ENCODE results near the gene PRPF4.
A peak's percentile ranks its signal among the peaks of the same experiment; 100 is the strongest.
"Not testable (repeated sequence)": the region's sequence is repeated elsewhere in the genome, so short reads cannot be mapped to it uniquely, and the experiment has no call there.

The PRPF4 gene

DNA sequence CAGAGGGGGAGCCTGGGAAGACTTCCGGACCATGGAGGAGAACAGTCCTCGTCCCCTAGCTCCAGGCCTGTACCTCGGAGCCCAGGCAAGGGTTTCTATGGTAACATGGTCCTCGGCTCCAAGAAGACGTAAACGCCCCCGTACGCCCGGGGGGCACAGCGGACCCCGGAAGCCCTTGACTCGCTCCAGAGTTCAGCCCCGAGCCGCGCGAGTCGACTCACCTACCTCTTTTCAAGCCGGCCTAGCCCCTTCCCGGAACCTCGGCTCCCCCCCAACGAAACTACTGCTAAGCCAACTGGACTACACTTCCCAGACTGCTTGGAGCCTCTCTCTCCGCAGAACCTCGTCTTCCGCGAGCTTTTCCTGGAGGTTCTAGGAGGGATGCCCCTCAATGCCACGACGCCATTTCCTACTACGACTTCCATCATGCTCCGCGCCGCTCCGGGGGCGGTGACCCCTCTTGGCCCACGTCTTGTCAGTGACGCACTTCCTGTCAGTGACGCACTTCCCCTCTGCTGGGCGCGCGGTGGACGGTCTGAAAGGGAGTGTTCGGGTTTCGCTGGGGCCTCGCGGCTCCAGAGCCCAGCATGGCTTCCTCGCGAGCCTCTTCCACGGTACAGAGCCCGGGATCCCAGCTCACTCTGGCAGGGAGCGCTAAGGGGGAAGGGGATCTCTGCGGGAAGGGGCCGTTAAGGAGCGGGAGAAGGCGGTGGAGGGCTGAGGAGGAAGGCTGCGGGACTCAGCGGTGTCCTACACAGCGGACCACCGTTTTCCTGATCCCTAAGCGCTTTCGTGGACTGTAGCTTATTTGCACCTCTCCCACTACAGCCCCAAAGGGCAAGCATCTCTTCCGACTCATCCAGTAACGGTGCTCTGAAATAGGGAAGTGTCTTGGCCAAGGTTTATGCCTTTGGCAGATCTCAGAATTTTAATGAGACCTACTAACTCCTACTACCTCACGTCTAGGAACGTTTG lies at the start of gene PRPF4, which contains the start of gene CDC26:
PRPF4 (plus strand) TSS at position 502 of the 975 bp plus-strand sequence; CDS start at position 588, 86 bp downstream.
CDC26 (minus strand) TSS at position 416 of the 975 bp plus-strand sequence. CDS start 3,065 bp downstream, outside the sequence.
- DNase-seq (ENCODE audit: low read depth) = peak; percentile 95

DNA sequence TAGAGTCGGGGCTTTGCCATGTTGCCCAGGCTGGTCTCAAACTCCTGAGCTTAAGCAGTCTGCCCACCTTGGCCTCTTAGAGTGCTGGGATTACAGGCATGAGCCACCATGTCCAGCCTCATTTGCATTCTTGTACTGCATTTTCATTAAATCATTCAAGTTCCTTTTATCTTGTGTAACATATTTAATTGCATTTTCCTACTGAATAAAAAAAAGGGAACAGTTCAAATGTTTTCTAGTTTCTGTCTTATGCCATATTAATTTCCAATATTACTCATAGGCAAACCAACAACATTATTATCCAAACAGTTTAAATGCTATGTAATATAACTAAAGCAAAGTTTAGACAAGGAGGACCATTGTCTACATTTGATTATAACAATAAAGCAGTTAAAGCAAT lies 48.0 kb upstream of the PRPF4 start:
- DNase-seq (ENCODE audit: low read depth) = no peak

DNA sequence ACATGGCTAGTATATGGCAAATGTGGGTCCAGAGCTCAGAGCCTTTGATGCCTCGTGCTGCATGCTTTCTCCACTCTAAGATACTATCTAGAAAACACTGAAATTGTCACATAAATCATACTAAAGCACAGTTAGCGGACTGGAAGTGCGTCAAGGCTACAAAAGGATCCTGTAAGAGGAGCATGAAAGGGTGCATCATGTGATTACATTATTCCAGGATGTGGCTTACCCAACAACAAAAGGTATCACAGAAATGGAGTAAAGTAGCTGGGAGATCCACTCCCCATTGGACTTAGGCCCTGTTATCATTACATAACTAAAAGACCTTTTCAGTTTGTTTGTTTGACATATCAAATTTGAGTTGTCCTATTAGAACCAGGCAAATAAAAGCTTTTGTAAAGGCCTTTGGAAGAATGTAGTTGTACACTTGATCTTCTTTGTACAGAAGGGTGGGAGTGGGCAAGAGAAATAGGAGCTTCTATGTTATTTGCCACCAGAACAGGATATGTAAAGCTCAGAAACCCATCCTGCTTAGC lies 47.3 kb upstream of the PRPF4 start:
- DNase-seq (ENCODE audit: low read depth) = no peak

DNA sequence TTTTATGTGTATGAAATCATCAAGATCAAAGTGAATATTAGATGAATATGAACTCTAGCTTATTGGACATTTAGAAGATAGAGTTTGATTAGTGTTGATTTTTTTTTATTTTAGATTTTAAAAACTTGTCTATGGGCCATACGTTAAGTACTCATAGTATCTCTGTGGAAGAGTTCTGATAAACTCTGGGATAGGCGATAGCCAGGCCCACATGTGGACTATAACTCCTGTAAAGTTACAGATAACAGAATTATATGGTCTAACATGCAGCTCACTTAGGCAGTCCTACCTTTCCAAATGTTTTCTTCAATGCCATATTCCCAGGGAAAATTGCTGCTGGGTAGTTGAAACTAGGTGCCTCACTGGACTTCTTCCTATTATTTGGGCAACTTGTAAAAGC lies 43.8 kb upstream of the PRPF4 start:
- no peak for DNase-seq (ENCODE audit: low read depth)

DNA sequence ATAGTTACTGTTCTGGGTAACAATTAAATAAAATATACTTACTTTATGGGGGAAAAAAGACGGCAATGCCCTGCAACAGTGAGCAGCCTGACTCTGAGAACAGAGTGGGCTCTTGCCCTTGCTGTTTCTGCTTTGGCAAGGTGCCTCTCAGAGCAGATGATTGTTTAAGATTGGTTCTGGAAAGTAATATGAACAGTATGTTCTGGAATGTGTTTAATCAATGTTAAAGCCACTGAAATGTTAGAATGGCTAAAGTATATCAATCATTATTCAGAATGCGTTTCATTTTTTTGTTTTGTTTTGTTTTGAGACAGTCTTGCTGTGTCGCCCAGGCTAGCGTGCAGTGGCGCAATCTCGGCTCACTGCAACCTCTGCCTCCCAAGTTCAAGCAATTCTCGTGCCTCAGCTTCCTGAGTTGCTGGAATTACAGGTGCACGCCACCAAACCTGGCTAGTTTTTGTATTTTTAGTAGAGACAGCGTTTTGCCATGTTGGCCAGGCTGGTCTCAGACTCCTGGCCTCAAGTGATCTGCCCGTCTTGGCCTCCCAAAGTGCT lies 39.7 kb upstream of the PRPF4 start:
- DNase-seq (ENCODE audit: low read depth) = not testable (repeated sequence)

DNA sequence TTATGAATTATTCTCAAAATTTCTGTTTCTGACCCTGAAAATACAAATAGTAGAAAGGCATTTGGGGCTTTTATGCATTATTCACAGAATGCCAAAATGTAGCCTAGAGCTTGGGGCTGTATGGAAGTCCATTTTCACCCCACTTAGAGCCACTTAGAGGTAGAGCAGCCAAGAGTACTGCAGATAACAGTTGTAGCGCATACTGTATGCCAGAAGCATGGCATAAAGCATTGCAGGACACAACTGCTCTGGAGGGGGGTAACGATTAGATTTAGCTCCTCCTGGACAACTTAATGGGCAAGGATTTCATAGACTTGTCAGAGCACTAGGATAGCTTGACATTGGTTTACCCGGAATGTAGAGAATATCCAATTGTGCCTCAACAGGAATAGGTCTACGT lies 38.4 kb upstream of the PRPF4 start:
- DNase-seq (ENCODE audit: low read depth) = no peak

DNA sequence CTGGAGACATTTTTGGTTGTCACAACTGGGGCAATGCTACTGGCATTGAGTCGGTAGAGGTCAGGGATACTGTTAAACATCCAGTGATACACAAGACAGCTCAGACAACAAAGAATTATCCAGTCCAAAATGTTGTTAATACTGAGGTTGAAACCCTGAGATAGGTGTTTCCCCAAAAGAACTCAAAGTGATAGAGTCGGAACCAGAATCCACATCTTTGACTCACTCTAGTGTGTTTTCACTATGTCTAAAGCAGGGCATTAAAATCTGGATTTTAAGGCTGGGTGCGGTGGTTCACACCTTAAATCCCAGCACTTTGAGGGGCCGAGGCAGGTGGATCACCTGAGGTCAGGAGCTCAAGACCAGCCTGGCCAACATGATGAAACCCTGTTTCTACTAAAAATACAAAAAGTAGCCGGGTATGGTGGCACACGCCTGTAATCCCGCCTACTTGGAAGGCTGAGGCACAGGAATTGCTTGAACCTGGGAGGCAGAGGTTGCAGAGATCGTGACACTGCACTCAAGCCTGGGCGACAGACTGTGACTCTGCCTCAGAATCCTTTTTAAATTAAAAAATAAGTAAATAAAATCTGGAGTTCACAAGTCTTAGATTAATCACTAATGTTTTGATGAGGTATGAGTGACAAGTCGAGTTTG lies 37.1 kb upstream of the PRPF4 start:
- no peak for DNase-seq (ENCODE audit: low read depth)

DNA sequence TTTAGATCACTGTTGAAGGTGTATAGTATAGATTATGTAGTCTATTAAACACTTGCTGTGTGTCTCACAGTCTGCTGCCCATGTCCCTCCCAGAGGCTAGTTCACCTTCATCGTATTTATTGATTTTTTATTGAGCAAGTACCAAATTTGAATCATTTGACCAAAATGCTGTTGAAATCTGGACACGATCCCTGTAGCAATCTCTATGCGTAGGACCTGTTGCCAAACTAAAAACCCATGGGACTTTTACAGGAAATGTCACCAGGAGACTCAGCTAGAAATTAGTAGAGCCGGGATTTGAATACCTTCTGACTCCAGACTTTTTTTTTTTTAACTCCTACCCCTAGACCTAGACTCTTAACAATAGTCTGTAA lies 36.6 kb upstream of the PRPF4 start:
- DNase-seq (ENCODE audit: low read depth) = no peak

DNA sequence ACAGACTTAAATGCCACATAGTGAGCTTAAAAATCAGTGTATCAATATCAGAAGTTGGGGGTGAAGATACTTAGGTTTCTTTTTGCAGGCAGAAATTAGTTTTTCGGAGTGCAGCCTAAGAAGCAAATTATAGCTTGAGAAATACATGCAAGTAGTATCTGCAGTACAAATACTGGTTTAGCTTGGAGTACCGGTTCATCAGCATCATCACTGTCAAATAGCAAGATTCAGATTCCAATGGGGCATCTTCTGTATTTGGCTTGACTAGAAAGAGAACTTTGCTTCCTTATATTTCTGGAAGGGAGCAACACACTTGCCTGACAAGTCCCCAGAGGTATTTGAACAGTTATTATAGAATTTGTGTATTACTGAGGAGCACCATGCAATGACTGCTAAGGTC lies 34.3 kb upstream of the PRPF4 start:
- DNase-seq (ENCODE audit: low read depth) = no peak

DNA sequence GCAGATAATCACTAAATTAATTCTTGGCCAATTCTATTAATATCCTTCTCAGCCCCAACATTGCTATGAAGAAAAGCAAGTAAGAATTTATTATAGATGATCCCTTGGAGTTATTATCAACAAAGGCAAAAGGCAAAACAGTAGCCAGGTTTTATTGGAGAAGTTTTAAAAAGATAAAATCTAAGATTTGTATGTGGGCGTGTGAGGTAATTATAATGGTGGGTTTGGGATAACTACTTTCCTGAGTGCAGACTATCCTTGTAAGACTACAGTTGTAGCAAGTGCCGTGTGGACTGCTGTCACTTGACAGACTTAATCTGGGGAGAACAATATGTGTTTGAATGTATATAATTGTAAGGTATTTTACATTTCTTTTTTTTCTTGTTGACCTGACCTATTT lies 30.9 kb upstream of the PRPF4 start:
- no peak for DNase-seq (ENCODE audit: low read depth)

DNA sequence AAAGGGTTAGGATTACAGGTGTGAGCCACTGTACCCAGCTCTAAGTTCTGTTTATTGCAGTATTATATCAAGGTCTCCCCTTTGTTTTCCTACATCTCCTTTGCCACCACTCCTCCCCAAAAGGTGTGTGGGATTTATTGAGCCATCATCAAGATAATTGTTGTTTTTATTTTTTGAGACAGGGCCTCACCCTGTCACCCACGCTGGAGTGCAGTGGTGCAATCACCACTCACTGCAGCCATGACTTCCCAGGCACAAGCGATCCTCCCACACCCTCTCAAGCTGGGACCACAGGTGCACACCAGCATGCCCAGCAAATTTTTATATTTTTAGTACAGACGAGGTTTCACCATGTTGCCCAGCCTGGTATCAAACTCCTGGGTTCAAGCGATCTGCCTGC lies 29.6 kb upstream of the PRPF4 start:
- no peak for DNase-seq (ENCODE audit: low read depth)

DNA sequence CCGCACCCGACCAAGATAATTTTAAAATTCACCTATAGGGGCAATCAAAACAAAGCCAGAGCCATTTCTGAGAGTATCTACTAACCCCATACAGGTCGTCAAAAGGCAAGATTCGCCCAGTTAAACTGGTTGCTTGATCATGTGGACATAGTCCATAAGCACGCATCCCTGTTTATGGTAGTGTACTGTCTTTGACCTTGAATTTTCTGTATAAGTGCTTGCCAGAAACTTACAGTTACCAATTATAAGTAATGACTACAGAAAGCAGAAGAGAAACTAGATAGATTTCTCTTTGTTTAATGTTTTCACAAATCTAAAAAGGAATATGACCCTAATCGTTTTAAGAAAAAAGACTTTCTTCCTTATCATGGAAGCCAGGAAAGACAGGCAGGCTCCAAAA lies 28.5 kb upstream of the PRPF4 start:
- DNase-seq (ENCODE audit: low read depth) = no peak

DNA sequence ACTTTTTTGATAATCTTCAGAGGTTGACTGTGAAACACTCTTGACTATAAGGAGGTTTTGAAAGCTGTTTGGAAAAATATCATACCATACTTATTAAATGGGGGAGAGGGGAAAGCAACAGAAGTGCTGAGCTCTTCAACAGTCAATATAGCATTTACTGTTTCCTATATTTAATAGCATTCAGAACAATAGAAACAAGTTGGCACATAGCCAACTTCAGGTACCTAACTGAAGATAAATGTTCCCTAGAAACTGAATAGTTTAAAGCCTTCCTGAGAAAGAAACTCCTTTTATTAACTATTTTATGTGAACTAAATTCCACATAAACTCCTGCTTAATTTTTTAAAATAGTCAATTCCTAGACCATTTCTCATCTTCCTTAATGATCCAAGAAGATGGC lies 27.8 kb upstream of the PRPF4 start:
- DNase-seq (ENCODE audit: low read depth) = no peak

DNA sequence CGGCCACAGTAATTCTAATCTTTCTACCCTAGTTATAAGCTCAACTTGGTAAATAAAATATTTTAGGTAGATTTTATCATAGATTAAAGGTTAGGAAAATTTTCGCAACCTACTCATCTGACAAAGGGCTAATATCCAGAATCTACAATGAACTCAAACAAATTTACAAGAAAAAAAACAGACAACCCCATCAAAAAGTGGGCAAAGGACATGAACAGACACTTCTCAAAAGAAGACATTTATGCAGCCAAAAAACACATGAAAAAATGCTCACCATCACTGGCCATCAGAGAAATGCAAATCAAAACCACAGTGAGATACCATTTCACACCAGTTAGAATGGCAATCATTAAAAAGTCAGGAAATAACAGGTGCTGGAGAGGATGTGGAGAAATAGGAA lies 25.8 kb upstream of the PRPF4 start:
- DNase-seq (ENCODE audit: low read depth) = not testable (repeated sequence)

DNA sequence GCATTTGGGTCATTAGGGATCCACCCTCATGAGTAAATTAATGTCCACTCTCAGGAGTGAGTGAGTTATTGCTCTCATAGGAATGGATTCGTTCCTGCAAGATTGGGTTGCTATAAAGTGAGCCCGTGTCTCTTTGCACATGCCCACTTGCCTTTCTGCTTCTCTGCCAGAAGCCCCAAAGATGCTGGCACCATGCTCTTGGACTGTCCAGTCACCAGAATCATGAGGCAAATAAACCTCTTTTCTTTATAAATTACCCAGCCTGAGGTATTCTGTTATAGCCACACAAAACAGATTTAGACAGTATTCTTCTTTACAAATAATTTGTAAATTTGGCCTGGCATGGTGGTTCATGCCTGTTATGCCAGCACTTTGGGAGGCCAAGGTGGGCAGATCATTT lies 24.7 kb upstream of the PRPF4 start:
- DNase-seq (ENCODE audit: low read depth) = no peak

DNA sequence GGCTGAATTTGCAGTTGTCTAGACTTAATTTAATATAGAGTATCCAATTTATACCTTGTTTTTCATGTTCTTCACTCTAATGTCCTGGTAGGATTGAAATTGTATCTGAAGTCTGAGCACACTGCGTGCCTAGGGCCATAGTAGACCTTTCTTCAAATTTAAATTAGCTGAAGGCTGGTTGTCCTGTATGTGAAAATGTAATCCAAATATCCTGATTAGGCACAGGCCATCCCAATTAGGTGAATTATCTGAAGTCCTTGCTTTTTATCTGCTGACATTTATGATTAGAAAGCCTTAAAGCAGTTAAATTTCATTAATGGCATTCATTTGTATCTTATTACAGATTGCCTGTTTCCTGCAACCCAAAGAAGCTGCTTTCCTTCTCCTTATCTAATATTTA lies 20.5 kb upstream of the PRPF4 start:
- no peak for DNase-seq (ENCODE audit: low read depth)

DNA sequence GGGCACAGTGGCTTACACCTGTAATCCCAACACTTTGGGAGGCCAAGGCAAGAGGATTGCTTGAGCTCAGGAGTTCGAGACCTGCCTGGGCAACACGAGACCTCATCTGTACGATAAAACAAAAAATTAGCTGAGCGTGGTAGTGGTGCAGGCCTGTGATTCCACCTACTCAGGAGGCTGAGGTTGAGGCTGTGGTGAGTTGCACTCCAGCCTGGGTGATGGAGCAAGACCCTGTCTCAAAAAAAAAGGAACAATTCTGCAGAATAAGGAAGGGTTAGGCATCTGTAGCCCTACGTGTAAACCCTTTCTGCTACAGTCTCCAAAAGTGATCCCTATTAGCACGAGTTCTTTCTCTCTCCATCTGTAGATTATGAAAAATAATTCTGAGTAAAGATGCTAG lies 20.0 kb upstream of the PRPF4 start:
- DNase-seq (ENCODE audit: low read depth) = no peak

DNA sequence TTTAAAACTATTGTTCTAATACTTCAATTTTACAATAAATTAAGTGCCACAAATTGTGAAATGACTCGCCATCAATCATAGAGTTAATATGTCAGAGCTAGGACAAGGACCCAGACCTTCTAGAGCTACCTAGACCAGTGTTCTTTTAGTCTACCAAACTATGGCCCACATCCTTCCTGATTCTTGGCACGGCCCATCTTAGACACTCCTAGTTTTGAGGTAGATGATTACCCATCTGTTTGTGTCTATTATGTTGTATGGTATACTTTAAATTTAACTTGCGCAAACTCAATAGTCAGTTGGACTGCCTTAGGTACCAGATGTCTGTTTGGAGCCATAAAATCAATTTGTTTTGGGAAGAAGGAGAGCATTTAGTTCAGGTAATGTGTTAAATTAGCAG lies 17.6 kb upstream of the PRPF4 start:
- no peak for DNase-seq (ENCODE audit: low read depth)

DNA sequence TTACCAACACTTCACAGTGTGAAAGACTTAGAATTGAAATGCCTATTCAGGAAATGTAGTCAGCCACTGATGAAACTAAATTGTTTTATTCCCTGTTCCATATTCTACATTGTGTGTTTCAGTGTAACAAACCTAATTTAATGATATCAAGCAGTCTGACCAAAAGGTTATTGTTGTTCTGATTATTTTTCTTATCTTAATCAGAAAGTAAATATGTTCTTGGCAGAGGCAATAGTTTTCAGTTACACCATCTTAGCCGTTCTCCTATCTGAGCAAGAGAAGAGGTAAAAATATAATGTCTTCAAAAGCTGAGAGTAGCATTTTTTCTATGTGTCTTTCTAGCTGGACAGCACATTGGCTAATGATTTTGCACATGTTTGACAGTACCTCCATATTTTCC lies 17.2 kb upstream of the PRPF4 start:
- DNase-seq (ENCODE audit: low read depth) = no peak

DNA sequence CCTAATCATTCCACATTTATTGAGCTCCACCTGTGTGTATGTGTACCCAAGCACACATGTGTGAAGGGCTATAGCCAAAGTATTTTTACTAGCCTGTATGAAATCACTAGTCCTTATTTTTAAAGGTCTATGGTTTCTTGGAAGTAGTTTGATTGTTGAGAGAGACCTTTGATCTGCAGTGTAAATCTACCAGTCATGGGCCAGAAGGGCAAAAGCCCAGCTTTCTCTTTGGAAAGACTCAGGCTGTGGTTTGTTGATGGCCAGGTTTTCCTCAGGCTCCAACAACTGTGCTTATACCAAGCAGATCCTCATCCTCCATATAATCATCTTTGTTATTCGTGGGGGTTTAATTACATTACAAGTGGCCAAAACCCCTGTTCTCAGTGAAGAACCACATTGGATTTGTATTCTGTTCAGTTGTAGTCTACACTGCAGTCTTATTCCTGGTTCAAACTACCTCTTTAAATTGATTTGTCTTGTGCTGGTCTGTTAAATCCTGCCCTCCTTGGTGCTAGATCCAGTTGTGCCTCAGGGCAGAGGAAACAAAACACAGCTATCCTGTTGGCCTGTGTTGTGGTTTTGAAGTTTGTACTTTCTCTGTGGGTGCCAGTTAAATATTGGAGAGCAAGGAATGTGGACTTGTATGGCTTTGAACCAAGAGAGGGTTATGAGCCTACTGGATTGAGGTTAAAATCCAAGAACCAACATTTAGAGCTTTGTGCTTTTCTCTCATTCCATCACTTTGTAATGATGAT lies 13.4 kb upstream of the PRPF4 start:
- no peak for DNase-seq (ENCODE audit: low read depth)

DNA sequence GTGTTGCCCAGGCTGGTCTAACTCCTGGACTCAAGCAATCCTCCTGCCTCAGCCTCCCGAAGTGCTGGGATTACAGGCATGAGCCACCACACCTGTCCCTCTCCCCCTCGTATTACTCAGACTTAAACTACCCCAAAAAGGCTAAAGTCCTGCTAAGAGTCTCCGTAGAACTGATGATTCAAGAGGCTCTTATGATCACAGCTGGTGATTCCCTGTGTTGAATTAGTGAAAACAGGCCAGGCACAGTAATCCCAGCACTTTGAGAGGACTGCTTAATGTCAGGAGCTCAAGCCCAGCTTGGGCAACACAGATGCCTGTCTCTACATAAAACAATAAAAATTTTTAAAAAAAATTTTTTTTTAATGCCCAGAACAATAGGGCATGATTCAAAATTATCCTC lies 9.3 kb upstream of the PRPF4 start:
- DNase-seq (ENCODE audit: low read depth) = no peak

Data from stimulated activated CD8-positive, alpha-beta memory T cell treated with anti-CD3 and anti-CD28 coated beads, Interleukin-4, amount 100 ng/mL, for 24 hours (primary cell).